Head of caudate nucleus (tissue), 42 donors: ENCODE measurements around the gene PTPN20.
A peak's percentile ranks its signal among the peaks of the same experiment; 100 is the strongest.

Source experiments
- DNase-seq, 42 donors: peaks; one replicate each; pipeline versions ENCODE4 v3.0.0 to v3.0.0-alpha.2; 2020 to 2021; ENCODE audit warnings: mixed read lengths in 7 of 42
- intact Hi-C: fragments of 100-400 bp; cut with DNase I; formaldehyde crosslinking; loops from one replicate; pipeline ENCODE4 v1.15.0; 2022

The PTPN20 gene

GRCh38 chr10:47029181-47030009 is 118.2 kb downstream of the PTPN20 start:
- peak in 10 of 42 donors; percentile 2 to 34 (median 10) for DNase-seq
- intact Hi-C loops = no loop called here

- DNase-seq = peak in 11 of 42 donors; percentile 5 to 36 (median 12)
- intact Hi-C loops = no loop called here
Observed at GRCh38 chr10:47030191-47030703, 119.0 kb downstream of the PTPN20 start.

GRCh38 chr10:47031211-47031900 is 120.1 kb downstream of the PTPN20 start:
- intact Hi-C loops = no loop called here
- DNase-seq = peak in 10 of 42 donors; percentile 6 to 40 (median 14)

- peak in 7 of 42 donors; percentile 4 to 23 (median 7) for DNase-seq
- intact Hi-C loops = no loop called here
Observed at GRCh38 chr10:47031901-47032465, 120.8 kb downstream of the PTPN20 start.

GRCh38 chr10:47033081-47033480 is 121.9 kb downstream of the PTPN20 start:
- DNase-seq = peak in 4 of 42 donors; percentile 3 to 26 (median 10)
- intact Hi-C loops = no loop called here

GRCh38 chr10:47033541-47034270 is 122.5 kb downstream of the PTPN20 start:
- peak in 6 of 42 donors; percentile 4 to 39 (median 13) for DNase-seq
- intact Hi-C loops = no loop called here

- peak in 6 of 42 donors; percentile 12 to 32 (median 18) for DNase-seq
- intact Hi-C loops = no loop called here
Observed at GRCh38 chr10:47034441-47035051, 123.3 kb downstream of the PTPN20 start.

GRCh38 chr10:47035171-47035818 is 124.1 kb downstream of the PTPN20 start:
- intact Hi-C loops = no loop called here
- DNase-seq = peak in 1 of 42 donors; percentile 18

- intact Hi-C loops = no loop called here
- DNase-seq = no peak
Observed at GRCh38 chr10:47035819-47036337, 124.7 kb downstream of the PTPN20 start.

- no peak for DNase-seq
- intact Hi-C loops = no loop called here
Observed at GRCh38 chr10:47036771-47037170, 125.5 kb downstream of the PTPN20 start.

- intact Hi-C loops = no loop called here
Observed at GRCh38 chr10:47037654-47038425, 126.6 kb downstream of the PTPN20 start.

GRCh38 chr10:47038881-47039561 is 127.8 kb downstream of the PTPN20 start:
- no peak for DNase-seq
- intact Hi-C loops = no loop called here

More at GRCh38 chr10:47037654-47038425, 126.6 kb downstream of the PTPN20 start:
- peak in 1 of 42 donors; percentile 14 for DNase-seq

- intact Hi-C loops = no loop called here
- DNase-seq = peak in 1 of 42 donors; percentile 17
Observed at GRCh38 chr10:47039562-47039913, 128.3 kb downstream of the PTPN20 start.

- DNase-seq = peak in 1 of 42 donors; percentile 15
- intact Hi-C loops = no loop called here
Observed at GRCh38 chr10:47040041-47040491, 128.8 kb downstream of the PTPN20 start.

- DNase-seq = no peak
Observed at GRCh38 chr10:47040681-47041080, 129.5 kb downstream of the PTPN20 start.

GRCh38 chr10:47041396-47042198 is 130.4 kb downstream of the PTPN20 start:
- peak in 1 of 42 donors; percentile 7 for DNase-seq
- intact Hi-C loops = no loop called here

More at GRCh38 chr10:47040681-47041080, 129.5 kb downstream of the PTPN20 start:
- intact Hi-C loops = no loop called here
